CD4-positive, alpha-beta T cell treated with Interleukin-1 beta for 1 hour (primary cell): Measurements from ENCODE around the gene SRP68.

Experiments used
- DNase-seq, 2 donors: peaks; one replicate each; pipeline ENCODE4 v3.0.0-alpha.2; 2020 to 2022

Gene SRP68

DNA sequence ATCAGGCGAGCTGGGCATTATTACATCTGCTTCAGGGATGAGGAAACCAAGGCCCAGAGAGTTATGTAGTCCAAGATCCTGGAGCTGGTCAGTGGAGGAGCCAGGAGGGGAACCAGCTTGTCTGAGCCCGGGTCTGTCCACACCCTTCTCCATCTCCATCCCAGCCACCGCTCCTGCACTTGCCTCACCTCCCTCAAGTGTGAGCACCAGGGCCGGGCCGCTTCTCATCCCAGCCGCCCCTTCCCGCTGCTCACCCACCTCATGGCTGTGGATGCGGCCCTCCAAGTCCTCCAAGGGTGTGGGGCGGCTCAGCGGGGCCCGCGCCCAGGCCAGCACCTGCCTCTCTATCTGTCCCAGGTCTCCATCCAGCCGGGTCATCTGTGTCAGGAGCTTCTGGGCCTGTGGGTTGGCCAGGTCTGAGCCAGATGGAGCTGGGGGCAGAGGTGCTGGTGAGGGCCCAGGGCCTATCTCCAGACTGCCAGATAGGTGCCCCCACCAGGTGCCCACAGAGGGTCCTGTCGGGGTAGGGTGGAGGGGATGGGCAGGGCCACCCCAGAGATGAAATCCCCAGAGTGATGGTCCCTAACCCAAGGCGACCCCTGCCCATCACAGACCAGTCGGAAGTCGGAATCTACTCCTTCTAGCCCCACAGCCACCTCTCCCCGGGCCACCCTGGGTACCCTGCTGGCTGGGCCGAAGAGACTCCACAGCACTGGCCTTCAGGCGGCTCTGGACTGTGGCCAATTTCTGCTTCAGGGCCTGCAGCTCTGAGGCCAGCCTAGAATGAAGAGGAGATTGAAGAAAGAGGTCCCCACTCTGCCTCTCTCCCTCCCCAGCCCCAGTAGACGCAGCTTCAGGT lies 54.6 kb downstream of the SRP68 start:
- no peak for DNase-seq

DNA sequence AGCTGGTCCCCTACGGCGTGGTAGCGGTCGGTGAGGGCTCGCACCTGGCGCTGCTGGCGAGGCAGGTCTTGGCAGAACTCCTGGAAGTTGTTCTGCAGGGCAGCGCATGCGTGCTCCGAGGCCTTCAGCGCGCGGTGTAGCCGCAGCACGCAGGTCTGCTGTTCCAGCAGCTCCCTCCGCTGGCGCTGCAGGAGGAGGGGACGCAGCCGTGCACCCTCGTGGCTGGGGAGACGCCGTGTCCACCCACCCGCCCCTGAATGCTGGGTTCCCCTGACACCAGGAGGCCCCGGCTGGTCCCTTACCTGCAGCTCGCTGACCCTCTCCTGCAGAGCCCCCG lies 57.4 kb downstream of the SRP68 start:
- no peak for DNase-seq

DNA sequence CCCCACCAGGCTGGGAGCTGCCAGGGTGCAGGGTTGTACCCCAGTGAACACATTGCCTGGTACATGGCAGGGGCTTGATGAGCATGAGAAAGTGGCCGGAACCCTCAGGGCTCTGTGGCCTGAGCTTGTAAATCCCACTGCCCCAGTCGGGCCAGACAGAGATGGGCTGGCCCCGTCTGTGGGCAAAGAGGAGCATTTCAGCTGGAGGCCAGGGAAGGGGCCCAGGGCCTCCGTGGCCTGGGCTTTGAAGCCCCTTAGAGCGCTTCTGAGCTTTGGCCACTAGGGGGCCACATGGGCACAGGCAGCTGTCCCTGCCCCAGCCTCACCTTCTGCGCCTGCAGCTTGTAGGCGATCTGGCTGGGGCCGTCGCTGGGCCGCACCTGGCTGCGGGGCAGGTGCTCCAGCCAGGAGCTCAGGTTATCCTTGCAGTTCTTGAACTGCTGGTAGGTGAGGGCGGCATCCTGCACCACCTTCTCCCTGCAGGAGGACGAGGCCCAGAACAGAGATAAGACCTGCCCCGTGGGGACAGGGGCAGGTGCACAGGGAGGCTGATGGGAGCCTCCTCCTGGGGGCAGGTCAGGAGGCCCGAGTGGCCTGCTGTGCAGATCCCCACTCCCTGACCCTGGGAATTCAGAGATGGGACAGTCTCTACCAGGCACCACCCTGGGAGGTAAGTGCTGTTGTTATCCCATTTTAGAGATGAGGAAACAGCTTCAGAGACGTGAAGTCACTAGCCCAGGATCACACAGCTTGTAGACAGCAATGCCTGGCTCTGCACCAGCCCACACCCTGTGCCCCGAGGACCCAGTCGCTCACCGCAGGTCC lies 58.0 kb downstream of the SRP68 start:
- DNase-seq = peak; percentile 79 to 80

DNA sequence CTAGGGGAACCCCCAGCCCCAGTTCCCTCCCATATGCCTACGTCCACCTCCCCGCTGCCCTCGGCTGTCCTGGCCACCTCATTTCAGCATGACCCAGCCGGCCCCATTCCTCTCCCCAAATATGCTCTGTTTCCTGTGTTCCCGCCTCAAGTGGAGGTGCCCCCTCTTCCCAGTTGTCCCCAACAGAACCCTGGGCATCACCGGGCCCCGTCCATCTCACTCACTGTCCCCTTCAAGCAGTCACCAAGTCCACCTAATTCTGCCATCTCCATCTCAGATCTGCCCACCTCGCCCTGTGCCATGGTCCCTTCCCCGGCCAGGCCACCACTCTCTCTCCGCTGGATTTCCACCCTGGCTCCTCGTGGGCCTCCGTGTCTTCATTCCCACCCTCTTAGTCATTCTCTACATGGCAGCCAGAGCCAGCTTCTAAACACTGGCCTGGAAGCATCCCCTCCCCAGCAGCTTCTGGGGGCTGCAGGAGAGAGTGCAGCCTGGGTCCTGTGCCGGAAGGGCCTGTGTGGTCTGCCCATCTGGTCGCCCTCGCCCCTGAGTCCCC lies 58.9 kb downstream of the SRP68 start:
- DNase-seq = no peak

DNA sequence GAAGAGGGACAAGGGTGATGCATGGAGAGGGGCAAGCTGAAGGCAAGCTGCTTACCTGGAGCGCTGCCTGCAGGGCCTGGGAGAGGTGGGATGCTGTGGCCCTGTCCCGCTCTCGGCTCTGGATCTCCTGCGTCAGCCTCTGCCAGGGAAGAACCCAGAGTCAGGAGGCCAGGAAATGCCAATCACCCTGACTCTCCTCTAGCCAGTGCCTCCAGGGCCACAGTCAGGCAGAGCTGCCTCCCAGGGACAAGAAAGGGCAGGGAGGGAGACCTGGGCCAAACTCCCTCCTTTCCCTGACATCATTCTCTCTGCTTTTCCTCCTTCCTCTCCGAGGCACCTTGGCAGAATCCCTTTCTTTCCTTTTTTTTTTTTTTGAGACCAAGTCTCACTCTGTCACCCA lies 60.4 kb downstream of the SRP68 start:
- no peak for DNase-seq

DNA sequence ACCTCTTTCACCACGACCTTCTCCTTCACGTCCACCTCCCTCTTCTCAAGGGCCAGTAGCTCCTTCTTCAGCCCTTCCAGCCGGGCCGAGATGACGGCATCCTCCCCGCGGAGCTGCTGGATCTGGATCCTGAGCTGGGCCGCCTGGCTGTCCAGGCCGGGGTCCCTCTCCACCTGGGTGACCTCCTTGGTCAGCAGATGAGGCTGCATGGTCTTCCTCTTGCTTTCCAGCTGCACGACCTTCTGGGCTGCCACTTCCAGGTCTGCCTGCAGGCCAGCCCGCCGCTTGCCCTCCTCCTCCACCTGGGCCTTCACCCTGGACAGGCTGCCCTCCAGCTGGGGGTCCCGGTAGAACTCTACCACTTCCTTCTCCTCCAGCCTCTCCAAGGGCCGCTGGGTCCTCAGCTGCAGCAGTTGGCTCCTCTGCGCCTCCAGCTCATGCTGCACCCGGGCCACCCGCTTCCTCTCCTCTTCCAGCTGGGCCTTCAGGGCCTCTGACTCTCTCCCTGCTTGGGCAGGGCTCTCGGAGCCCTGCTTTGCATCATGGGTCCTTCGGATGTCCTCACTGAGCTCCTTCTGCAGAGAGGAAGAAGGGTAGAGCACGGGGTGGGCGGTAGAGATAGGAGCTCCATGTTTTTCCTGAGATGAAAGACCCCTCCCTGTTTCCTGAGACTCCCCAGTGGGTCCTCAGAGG lies 62.2 kb downstream of the SRP68 start:
- DNase-seq = no peak

DNA sequence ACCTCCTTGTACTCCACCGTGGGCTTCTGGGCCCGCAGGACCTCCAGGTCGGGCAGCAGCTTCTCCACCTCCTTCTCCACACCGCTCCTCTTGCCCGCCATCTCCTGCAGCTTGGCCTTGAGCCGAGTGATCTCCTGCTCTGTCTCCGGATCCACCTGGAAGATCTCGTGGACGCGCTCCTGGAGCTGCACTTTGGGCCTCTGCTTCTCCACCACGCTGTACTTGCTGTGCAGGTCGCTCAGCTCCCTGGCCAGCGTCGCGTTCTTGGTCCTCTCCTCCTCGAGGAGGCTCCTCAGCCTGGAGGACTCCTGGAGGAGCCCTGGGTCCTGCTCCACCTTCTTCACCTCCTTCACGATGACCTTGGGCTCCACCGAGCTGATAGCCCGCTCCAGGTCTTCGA lies 62.9 kb downstream of the SRP68 start:
- no peak for DNase-seq

DNA sequence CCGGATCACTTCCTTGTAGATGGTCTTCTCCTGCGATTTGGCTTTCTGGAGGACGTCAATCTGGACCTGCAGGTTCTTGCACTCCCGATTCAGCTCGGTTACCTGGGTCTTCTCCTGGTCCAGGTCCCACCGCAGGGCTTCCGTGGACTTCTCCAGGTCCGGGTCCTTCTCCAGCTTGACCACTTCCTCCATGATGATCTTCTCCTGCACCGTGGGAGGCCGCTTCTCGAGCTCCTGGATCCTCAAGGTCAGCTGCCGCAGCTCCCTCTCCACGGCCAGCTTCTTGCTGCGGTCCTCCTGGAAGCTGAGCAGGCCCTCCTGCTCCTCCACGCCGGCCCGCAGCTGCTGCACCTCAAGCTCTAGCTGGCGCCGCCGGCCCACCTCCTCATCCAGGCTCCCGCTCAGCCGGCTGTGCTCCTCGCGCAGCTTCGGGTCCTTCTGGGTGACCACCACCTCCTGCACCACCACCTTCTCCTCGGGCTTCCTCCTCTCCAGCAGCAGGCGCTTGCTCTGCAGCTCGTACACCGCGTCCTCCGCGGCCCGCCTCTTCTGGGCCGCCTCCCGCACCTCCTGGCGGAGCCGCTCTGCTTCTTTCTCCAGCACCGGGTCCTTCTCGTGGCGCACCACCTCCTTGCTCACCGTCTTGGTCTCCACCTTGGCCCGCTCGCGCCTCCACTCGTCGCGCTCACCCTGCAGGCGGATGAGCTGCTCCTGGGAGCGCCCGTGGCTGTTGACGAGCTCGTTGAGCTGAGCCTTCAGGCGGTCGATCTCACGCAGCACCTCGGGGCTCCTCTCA lies 63.5 kb downstream of the SRP68 start:
- DNase-seq = no peak

DNA sequence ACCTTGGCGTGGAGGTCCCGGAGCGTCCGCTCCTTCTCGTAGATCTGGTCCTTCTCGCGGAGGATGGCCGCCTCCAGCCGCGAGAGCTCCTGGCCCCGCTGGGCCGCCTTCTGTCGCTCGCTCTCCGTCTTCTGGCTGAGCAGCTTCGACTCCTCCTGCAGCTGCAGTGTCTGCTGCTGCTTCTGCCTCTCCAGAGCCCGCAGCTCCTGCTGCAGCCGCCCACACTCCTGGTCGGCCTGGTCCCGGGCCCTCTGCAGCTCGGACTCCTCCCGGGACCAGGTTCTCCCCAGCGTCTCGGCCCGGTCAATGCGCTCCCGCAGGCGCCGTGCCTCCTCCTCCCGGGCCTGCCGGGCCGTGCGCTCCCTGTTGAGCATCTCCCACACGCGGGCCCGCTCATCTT lies 64.1 kb downstream of the SRP68 start:
- DNase-seq = no peak

DNA sequence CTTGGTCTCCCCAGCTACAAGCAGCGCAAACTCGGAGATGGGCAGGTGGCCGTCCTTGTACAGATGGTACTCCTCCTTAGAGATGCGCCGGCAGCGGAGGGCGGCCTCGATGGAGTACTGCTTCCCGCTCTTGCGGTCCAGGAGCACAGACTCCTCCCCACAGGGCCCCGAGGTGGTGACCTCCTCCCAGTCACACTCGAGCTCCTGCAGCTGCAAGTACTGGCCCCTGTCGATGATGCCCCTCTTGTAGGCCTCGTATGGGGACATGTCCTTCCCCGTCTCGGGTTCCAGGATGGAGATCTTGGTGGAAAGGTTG lies 64.5 kb downstream of the SRP68 start:
- DNase-seq = no peak

DNA sequence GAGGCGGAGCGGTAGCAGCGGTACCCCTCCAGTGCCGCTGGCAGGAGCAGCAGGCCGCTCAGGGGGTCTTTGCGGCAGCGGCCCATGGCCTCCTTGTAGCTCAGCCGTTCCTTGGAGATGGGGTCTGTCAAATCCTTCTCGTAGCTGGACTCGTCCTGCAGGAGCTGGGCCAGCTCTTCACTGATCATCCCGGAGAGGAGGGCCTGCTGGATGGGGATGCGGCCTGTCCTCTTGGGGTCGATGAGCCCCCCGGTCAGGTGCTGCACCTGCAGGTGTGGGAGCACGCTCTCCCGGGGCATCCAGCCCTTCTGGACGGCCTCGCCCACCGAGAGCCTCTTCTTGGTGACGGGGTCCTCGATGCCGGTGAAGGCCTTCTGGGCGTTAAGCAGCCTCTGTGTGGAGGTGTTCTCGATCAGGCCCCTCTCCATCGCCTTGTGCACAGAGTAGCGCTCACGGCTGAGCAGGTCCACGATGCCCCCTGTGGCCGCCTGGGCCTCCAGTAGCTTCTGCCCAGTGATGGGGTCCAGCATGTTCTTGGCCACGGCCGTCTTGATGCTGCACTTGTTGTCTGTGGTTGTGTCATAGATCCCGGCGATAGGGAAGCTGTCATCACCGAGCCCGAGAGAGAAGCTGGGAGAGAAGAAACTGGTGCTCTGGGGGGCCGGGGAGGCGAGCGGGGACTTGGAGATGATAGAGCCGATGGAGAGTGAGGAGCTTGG lies 65.0 kb downstream of the SRP68 start:
- DNase-seq = no peak

DNA sequence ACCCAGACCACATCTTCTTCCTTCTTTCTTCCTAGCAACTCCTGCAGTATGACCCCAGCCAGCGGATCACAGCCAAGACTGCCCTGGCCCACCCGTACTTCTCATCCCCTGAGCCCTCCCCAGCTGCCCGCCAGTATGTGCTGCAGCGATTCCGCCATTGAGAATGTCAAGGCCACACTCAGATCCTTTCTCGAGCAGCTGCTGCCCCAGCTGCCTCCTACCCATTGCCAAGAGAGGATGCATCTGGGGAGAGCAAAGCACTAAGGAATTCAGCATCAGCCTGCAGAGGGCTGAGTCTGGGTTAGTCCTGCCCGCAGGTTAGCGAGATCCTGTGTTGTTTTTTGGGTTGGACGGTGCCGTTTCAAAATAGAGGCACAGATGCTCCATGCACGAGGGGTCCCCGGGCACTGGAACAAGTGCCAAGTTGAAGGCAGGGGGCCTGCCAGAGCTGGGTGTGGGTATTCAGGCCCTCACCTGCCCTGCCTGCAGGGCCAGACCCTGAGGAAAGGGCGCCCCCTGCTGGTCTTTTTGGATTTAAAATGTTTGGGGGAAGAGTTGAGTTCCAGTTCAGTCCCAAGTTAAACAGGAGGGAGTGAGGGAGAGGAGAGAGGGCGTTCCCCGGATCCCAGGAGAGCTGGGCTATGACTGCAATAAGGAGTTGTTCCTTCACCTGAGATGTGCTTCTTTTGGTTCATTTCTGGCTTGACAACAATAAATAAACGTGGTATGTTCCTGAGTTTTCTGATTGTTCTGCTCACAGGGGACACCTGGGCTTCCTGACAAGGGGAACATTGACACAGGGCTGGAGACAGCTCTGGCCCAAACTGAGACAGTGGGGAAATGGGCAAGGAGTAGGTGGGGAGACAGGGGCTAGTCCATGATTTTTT lies 66.8 kb downstream of the SRP68 start:
- DNase-seq = peak; percentile 68 to 79

DNA sequence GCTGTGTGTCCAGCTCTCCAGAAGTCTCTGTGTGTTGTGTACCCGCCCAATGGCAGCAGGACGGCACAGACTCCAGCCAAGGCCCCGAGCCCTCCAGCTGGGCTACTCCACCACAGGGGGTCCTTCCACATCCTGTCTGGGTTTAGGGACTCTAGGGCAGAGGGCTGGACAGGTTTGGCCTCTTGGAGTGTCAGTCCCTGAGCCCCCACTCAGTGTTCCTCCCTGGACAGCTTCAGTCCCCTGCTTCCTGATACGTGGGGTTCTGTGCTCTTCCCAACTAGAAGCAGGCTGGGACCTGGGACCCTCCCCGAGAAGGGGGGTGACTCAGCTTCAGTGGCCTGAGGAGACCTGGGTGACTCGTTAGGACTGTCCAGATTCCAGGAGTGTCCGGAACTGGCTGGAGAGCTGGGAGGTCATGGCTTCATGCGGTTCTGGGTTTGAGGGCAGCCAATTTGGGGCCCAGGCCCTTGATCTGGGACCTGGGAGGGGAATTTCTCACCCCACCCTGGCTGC lies 67.5 kb downstream of the SRP68 start:
- DNase-seq = no peak

DNA sequence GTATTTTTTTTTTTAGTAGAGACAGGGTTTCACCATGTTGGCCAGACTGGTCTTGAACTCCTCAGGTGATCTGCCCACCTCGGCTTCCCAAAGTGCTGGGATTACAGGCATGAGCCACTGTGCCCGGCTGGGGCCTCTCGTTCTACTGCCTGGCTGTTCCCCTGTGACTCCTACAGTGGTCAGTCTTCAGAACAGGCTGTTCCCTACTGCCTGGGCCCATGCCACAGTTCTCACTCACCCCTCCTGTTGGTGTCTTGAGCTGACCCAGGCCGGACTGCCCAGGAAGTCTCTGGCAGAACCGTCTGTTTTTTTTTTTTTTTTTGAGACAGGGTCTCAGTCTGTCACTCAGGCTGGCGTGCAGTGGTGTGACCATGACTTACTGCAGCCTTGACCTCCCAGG lies 68.4 kb downstream of the SRP68 start:
- no peak for DNase-seq

DNA sequence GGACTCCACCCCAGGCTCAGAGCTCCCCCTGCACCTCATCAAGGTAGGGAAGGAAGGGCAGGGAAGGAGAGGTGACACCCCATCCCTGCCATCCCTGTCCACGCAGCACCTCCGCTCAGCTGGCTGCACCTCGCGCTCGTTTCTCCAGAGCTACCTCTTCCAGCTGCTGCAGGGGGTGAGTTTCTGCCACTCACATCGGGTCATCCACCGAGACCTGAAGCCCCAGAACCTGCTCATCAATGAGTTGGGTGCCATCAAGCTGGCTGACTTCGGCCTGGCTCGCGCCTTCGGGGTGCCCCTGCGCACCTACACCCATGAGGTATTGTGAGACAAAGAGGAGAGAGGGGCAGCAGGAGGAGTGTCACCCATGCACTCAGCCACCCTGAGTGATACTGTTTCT lies 70.2 kb downstream of the SRP68 start:
- no peak for DNase-seq

DNA sequence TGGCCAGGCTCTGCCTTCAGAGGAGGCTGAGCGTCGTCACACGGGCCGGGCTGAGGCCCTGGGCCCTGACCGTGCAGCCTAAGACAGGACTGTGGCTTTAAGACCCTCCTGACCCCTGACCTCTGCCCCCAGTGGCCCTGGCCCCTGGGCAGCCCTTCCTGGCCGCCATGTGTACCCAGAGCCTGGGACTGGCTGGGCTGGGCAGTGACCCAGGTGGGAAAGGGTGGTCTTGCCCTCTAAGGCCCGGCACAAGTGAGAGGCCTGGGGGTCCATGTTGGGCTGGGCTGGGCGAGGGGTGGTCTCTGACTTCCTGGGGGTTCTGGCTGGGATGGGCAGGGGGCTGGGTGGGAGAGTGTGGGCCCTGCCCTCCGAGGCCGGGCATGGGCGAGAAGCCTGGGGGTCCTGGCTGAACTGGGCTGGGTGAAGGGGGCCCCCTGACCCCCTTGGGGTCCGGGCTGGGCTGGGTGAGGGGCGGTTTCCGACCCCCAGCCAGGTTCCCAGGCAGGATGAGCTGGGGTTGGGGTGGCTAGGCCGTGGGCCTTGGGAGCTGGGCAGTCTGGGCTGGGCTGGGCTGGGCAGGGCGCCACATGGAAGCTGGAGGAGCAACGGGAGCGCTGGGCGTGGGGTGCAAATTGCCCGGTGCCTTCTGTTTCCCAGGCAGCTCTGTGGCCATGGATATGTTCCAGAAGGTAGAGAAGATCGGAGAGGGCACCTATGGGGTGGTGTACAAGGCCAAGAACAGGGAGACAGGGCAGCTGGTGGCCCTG lies 71.4 kb downstream of the SRP68 start, which contains the start of gene CDK3:
Gene CDK3, plus strand, starts transcription at position 101 of the 767 bp plus-strand sequence. Its CDS starts 571 bp downstream, at position 672.
- DNase-seq = no peak

DNA sequence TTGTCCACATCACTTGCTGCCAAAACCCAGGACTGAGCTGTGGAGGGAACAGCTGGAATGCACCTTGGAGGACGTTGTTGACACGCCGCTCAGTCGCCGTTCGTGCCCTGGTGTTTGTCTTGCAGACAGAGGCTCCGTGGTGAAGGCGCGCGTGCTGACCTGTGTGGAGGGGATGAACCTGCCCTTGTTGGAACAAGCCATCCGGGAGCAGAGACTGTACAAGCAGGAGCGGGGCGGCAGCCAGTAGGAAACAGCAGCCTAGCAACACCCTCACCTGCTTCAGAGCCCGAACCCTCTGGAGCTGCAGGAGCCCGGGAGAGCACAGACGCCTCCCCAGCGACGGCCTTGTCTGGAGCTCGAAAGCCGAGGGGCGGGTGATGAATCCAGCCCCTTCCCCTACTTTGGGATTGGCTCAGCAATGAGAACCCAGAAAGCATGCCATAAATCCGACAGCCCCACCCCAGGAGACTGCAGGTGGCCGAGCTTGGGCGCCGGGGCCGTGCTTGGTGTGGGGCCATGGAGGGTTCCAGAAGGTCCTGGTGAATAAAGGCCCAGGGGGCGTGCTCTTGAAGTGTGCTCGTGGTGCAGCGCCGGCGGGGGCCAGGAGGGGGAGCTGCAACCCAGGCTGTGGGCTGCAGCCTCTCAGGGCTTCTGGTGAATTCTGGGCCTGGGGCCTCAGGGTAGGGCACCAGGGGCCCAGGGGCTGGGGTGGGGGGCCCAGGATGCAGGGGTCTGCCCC lies 72.1 kb downstream of the SRP68 start:
- peak; percentile 41 to 57 for DNase-seq

DNA sequence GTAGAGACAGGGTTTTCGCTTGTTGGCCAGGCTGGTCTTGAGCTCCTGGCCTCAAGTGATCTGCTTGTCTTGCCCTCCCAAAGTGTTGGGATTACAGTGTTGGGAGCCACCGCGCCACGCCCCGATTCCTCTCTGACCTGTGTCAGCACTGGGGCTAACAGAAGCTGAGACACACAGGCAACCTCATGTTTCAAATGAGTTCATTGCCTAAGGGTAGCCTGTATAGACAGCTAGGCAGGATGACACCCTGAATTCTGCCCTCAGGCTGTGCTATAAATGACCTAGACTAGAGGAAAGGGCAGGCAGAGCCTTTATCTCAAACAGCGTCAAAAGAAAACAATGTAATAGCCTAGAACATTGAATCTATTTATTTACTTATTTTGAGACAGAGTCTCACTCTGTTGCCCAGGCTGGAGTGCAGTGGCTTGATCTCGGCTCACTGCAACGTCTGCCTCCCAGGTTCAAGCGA lies 74.0 kb downstream of the SRP68 start:
- no peak for DNase-seq
